Stimulated activated CD4-positive, alpha-beta T cell treated with anti-CD3 and anti-CD28 coated beads, Interleukin-15, amount 100 ng/mL, for 1 hour (primary cell): Measurements from ENCODE around the gene PAH.

Source experiments
- DNase-seq, 2 donors: peaks; one replicate each; pipeline ENCODE4 v3.0.0-alpha.2; 2020; ENCODE audit warnings: low read depth in 1 of 2, low spot score in 1 of 2

PAH gene

GRCh38 chr12:102950950-102951619 is 34.0 kb upstream of the PAH start:
- DNase-seq: no peak

DNA sequence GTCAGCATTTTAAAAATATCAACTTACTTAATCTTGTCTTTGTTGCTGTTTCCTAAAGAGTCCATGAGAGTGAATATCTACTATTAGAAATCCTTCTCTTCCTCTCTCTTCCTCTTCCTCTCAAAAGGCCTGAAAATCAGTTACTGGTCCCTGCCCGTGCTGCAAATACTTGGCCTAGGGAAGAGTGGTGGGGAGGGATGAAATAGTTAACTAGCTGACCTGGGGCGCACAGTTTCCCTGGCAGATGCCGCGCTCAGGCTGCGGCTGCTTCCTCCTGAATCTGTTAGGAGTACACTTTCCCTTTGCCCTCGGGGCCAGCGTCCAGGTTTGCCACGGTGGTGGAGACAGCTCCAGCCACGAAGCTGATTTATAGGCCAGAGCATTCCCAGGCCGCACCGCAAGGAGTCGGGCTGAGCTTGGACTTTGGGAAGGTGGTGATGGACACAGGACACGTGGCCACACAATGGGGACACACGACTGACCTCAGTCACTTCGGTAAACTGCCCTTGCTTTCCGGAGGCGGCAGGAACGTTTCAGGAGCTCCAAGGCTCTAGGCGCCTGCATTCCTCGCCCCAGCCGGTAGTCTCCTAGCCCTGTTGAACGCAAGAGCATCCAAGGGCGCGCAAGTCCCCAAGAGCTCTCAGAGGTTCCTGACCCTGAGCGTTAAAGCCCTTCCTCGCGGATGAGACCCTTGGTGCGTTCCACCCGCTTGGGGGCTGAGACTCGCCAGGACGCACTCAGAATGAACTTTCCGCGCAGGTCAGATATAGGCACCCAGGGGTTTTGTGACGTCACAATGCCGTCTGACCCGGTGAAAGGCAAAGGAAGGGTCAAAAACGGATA is 33.3 kb upstream of the PAH start:
- no peak for DNase-seq

DNA sequence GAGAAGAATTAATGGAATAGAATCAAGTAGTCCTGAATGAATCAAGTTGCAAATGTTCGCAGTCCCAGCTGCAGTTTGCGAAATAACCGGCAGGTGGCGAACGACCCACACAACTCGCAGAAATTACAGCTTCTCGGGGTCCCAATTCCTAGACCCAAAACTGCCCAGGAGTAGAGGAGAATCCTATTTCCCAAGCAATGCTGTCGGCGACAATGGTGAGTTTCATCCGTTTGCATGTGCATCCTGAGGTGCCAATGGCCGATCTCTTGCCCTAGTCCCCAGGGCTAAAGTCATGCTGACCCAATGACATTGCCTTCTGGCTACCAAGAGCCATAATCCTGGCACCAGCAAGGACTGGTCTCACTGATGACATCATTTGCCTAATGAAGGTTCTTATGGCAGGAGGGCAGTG is 31.9 kb upstream of the PAH start:
- DNase-seq: peak in 1 of 2 donors; percentile 45

GRCh38 chr12:102946042-102946441 is 29.0 kb upstream of the PAH start:
- DNase-seq: no peak

DNA sequence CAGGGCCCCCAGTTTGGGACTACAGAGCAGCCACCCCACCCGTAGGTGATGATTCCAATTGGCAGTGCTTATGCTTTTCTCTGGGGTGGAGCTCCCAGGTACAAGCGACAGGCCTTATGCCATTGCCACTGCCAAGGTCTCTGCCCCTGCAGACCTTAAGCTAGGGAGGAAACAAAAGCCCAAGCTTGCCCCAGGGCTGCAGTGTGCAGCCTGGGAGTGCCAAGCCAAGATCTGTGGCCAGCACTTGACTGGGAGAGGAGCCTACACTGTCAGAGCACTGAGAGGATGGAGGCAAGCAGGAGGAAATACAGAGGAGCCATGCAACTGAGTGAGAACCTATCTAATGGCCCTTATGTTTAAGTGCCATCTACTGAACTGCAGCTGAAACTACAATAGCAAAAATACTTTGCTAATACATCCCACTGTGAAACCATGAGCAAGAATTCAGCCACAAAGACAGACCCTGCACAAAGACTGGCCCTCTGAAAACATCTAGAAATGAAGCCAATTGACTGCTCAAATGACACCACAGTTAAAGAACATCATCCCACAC is 22.7 kb upstream of the PAH start:
- DNase-seq: no peak

GRCh38 chr12:102939059-102939458 is 22.0 kb upstream of the PAH start:
- DNase-seq: no peak

DNA sequence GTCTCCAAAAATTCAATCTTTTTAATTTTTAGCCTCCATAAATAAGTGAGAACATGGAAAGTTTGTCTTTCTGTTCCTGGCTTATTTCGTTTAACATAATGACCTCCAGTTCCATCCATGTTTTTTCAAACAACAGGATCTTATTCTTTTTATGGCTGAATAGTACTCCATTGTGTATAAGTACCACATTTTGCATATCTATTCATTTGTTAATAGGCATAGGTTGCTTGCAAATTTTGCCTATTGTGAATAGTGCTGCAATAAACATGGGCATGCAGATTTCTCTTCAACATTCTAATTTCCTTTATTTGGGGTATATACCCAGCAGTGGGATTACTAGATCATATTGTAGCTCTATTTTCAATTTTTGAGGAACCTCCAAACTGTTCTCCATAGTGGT is 16.1 kb upstream of the PAH start:
- no peak for DNase-seq

GRCh38 chr12:102927220-102927619 is 10.2 kb upstream of the PAH start:
- no peak for DNase-seq

DNA sequence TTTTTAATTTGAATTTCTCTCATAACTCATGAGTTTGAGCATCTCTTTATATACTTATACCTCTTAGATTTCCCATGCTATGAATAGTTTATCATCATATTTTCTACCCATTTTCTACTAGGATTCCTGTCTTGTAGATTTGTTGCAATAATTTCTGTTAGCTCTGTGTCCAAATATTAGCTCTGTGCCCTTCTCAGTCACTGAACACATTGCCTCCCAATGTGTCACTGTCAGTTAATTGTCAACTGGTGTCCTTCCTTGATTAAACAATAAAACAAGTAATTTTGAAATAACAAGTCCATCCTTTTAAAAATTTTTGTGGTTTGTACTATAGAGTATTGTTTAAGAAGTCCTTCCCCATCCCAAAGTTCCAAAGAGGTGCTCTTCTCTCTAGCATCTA is 4.2 kb upstream of the PAH start:
- DNase-seq: no peak

DNA sequence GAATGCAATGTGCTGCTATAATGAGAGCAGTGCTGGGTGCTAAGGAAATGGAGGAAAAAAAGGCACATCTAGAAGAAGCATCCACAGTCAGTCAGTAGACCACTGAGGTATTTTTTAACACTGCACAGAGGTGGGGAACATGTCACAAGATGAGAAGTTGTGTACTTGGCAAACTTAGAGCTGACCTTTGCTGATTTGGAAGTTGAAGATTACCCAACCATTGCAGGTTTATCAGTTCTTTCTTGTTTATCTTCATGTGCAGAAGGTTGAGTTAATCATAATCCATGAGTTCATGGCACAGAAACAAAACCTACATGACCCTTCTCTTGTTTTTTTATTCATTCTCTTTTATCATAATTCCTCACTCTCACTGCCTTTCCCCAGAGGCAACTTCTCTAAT is 3.2 kb upstream of the PAH start:
- no peak for DNase-seq

GRCh38 chr12:102918840-102919239 is 1.8 kb upstream of the PAH start:
- DNase-seq: no peak

DNA sequence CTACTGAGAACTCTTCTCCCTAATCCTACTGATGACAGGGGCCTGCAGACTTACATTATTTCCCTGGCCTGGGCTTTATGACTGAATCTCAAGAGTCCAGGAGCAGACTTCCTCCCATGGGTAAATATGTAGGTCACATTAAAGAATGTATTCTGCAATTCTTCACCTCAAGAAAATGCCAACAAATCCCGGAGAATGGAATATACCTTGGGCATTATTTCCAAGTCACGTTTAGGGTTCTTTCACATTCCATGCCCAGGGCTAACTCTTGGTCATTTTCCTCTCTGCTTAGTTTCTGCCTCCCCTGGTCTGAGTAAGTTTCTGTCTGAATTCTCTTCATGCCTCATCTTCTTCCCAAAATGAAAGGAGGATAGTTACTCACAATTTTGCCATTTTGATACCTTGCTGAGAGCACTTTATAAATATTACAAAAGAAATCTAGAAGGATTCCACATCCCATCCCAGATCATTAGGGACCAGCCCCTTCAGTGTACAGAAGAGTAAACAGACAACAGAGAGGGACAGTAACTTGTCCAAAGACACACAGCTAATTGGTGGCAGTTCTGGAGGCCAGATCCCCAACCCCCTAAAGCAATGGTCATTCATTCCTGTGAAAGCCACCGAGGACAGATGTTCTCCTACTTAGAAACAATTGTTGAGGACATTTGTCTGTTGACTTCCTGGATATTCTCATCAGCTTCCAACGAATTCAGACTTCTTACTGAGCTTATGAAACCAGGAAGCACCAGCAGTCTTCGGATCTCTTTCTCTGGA is 605 bp downstream of the PAH start:
- no peak for DNase-seq

DNA sequence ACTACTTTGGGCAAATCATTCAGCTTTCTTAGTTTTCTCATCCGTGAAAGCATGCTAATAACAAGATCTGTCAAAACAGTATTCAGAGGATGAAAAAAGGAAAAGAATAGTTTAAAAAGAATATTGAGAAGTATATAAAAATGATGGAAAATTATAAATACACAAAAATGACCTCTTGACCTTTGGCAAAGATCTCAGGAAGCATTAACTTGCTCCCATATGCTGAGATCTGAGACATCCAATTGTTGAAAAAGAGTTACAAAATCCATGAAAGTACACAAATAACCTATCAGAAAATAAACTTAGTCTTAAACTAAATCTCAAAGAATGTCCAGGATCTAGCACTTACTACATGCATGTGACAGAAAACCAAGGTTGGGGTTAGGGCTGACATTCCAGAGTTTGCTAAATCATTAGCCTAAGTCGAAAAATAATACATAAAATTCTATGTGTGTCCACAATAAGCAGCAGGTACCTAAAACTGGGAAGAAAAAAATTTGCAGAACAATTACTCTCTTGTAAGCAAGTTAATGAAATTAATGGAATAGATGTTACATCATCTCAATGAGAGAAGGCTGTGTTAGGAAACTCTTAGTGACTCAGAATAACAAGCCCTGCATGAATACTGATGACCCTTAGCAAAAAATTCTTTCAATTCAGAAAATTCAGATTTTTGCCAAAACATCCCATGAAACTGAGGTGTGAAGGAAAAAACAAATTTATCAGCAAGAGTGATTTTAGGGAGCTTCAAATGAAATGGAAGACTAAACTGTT is 3.4 kb downstream of the PAH start:
- DNase-seq: no peak

GRCh38 chr12:102912258-102912657 is 4.8 kb downstream of the PAH start:
- DNase-seq: no peak

DNA sequence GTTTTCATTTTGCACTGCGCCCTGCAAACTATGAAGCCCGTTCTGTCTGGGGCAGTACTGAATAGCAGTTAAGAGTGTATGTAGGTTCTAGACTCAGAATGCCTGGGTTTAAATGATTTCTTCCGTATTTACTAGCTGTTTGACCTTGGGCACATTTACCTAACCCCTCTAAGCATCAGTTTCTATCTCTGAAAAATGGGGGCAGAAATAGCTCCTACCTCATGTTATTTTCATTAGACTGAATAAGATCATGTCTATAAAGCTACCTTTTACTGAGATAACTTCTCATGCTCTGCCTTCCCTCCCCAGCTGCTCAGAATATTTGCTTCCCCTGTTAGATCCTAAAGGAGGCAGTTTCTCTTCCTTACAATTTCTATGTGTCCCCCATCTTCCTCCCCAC is 5.7 kb downstream of the PAH start:
- DNase-seq: no peak

GRCh38 chr12:102910792-102911191 is 6.3 kb downstream of the PAH start:
- no peak for DNase-seq

- DNase-seq: no peak
These were observed 6.9 kb downstream of the PAH start for GRCh38 chr12:102910137-102910536.

DNA sequence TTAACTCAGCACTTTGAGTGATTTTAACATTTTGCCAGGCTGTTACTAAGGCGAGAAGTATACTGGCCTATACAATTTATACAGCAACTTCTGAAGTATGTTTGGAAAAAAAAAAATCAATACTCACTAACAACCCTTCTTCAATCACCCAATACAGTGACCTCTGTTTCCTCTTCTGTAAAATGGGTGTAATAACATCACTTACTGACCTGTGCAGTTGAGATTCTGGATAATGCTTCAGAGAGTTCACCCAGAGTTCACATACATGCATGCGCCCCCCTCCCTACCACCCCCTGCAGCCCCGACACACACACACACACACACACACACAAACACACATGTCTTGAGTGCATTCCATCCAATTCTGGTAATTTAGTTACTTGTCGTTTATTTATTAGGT is 9.1 kb downstream of the PAH start:
- no peak for DNase-seq

- DNase-seq: no peak
These were observed 11.8 kb downstream of the PAH start for GRCh38 chr12:102905229-102905628.

GRCh38 chr12:102903337-102904007 is 13.6 kb downstream of the PAH start:
- no peak for DNase-seq
